Mucosa of descending colon (tissue), 3 donors: ENCODE measurements around the gene ARHGEF28. TPM values are rescaled to one million over a fixed set of nuclear protein-coding genes. Genes with fewer than 3 reads are reported as not detected.

ENCODE experiments used
- ATAC-seq: fragments of 200-7000 bp; cut with Tn5 transposase; one replicate; pipeline ENCODE4 v1.9.1; 2020; ENCODE audit warnings: mild to moderate bottlenecking, moderate library complexity
- DNase-seq, 3 donors: peaks; one replicate each; pipeline ENCODE4 v3.0.0-alpha.2; 2020
- H3K36me3 ChIP-seq: fragments of 200-600 bp; one replicate; pipeline ENCODE4 v1.8.0; 2021; ENCODE audit warnings: low read depth, mild to moderate bottlenecking
- H3K4me1 ChIP-seq: fragments of 200-600 bp; one replicate; pipeline ENCODE4 v1.8.0; 2021; ENCODE audit warnings: low read depth, mild to moderate bottlenecking
- H3K4me3 ChIP-seq: fragments of 200-600 bp; one replicate; pipeline ENCODE4 v1.8.0; 2021; ENCODE audit warnings: mild to moderate bottlenecking
- H3K9me3 ChIP-seq: fragments of 200-600 bp; one replicate; pipeline ENCODE4 v1.8.0; 2021; ENCODE audit warnings: mild to moderate bottlenecking
- CTCF ChIP-seq: fragments of 200-600 bp; IDR thresholded peaks from one replicate; pipeline ENCODE4 v1.8.0; 2022; ENCODE audit warnings: antibody characterized with exemption, mild to moderate bottlenecking
- intact Hi-C, 2 donors: fragments of 100-400 bp; cut with DNase I in 1 of 2; cut with micrococcal nuclease in 1 of 2; formaldehyde crosslinking; loops; one replicate each; pipeline versions ENCODE4 v1.11.0 to v1.11.1; 2022; cut with DNase I, micrococcal nuclease
- total RNA-seq, 3 donors: library from RNA; stranded (reverse); fragmentation: NEBNext Ultra II Directional in 2 of 3; extraction: Animal tissue kit (Norgen Biotek cat#: 25700) in 2 of 3; gene quantifications; one replicate each; pipeline versions ENCODE4 v1.2.1 to v1.2.4, GENCODE V29; 2021 to 2023
- donor health status: DM: no; HTN: no; CAD: no; lungs with moderate emphysema.
- donor health status: DM: no; HTN: no; CAD: no.
- donor health status: DM: no; HTN: yes; CAD: no.

Gene ARHGEF28
- total RNA-seq, 3 donors from 2014 or later, result 5.4 to 21.7 (median 11.6) TPM

- Histone ChIP-seq H3K36me3 (no peaks in the 10 kb centered on the region), H3K4me3 (no peak overlapping the region), H3K9me3 (no peaks in the 10 kb centered on the region), H3K4me1 (no peaks in the 10 kb centered on the region)
- DNase-seq (no peak), ATAC-seq (no peak)
- intact Hi-C loops, result loop anchor here (5.0 kb wide), 1 partner anchor 200 kb away; no protein-coding TSS in a partner anchor
- no peak for TF ChIP-seq CTCF
Measured at GRCh38 chr5:73591698-73592501, 34.1 kb upstream of the ARHGEF28 start.

GRCh38 chr5:73592551-73592950 is 33.4 kb upstream of the ARHGEF28 start:
- no peak for DNase-seq
- H3K4me1 ChIP-seq, result no peaks in the 10 kb centered on the region
- no peak for TF ChIP-seq CTCF
- H3K36me3 ChIP-seq, result no peaks in the 10 kb centered on the region
- no peak overlapping the region for H3K4me3 ChIP-seq
- ATAC-seq, result no peak
- intact Hi-C loops, result loop anchor here (5.0 kb wide), 1 partner anchor 200 kb away; no protein-coding TSS in a partner anchor
- no peaks in the 10 kb centered on the region for H3K9me3 ChIP-seq

DNA sequence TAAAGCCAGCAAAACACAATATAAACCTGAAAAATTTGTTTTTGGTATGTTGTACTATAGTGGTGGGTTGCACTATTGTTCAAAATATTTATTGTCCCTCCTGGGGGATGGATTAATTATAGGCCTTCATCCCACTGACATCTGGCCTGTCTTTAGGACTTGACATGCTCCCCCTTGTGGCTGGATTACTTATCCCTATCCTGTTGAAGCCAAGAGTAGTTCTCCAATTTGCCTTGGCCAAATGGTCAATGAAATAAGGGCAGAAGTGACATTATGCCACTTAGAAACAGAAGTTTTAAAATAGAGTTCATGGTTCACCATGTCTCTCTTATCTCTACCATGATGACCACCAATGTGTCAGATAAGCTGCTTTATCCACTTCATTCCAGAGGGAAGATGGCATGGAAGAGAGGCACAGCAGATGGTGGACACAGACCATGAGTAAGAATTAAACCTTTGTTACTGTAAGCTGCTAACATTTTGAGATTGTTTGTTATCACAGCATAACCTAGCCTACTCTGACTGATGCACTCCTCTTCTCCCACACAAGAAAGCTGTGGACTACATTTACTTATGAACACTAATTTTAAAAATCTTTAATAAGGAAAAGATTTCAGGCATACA is 29.2 kb upstream of the ARHGEF28 start:
- Histone ChIP-seq H3K4me3 (no peak overlapping the region), H3K36me3 (no peaks in the 10 kb centered on the region), H3K9me3 (no peaks in the 10 kb centered on the region), H3K4me1 (no peaks in the 10 kb centered on the region)
- ATAC-seq (peak; percentile 46), DNase-seq (peak in 1 of 3 donors; percentile 84)
- peak; percentile 17 for TF ChIP-seq CTCF
- intact Hi-C loops, result no loop called here

DNA sequence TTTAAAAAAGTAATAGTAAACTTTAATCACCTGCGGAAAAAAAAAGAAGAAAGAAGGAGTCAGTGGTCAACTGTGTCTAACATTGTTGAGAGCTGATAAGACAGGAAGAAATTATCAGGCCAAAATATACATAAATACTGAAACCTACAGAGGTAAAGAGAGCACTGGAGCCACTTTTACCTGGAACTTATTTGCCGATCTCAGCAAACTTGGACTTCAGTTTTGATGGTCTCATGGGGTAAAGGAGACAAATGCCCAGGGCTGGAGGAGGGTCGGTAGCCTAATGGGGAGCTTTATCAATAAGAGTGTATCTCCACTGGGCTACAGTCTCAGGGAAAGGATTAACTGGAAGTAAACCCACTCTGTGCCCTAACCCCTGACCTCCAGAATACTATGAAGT is 26.6 kb upstream of the ARHGEF28 start:
- no peaks in the 10 kb centered on the region for H3K4me1 ChIP-seq
- DNase-seq (no peak), ATAC-seq (no peak)
- intact Hi-C loops, result no loop called here
- no peaks in the 10 kb centered on the region for H3K9me3 ChIP-seq
- no peak overlapping the region for H3K4me3 ChIP-seq
- H3K36me3 ChIP-seq, result no peaks in the 10 kb centered on the region
- TF ChIP-seq CTCF, result no peak

DNA sequence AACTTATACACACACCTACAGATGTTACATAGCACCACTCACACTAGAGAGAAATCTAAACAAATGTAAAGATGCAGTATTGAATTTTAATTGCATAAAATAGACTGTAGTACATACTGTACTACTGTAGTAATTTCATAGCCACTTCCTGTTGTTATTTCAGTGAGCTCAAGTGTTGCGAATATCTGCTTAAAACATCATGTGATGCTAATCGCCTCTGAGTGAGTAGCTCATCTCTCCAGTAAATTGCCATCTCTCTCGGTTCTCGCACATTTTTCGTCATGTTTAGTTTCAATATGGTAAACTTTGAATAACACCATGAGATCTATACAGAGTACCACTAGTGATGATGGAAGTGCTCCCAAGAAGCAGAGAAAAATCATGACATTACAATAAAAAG is 22.0 kb upstream of the ARHGEF28 start:
- DNase-seq (no peak), ATAC-seq (no peak)
- no peak for TF ChIP-seq CTCF
- no peaks in the 10 kb centered on the region for H3K9me3 ChIP-seq
- intact Hi-C loops, result loop anchor here in 1 of 2 donors (10.0 kb wide), 1 partner anchor 91 kb away; no protein-coding TSS in a partner anchor
- H3K4me1 ChIP-seq, result no peaks in the 10 kb centered on the region
- H3K4me3 ChIP-seq, result no peak overlapping the region
- H3K36me3 ChIP-seq, result no peaks in the 10 kb centered on the region
